Activated CD8-positive, alpha-beta memory T cell treated with anti-CD3 and anti-CD28 coated beads, Interleukin-2, amount 10 ng/mL, durations not matched to agents 7 days and 5 days (primary cell): ENCODE data around the gene CD300LB. TPM values are rescaled to one million over a fixed set of nuclear protein-coding genes. Genes with fewer than 3 reads are reported as not detected.

Experiments used
- ATAC-seq: fragments of 150-1000 bp; cut with Tn5 transposase; one replicate; pipeline ENCODE4 v1.10.0; 2021; ENCODE audit warnings: moderate library complexity
- CTCF ChIA-PET: fragments of 350-600 bp; sonication (Branson Sonifier 250); formaldehyde crosslinking; loops from one replicate; lab custom pipeline; 2021; ENCODE audit warnings: antibody characterized with exemption; lab: Charles Lee
- DNase-seq: peaks from one replicate; pipeline ENCODE4 v3.0.0-alpha.2; 2020
- H3K27ac Mint-ChIP-seq: one replicate; pipeline ENCODE4 v1.8.0; 2021; ENCODE audit warnings: mild to moderate bottlenecking, mixed read lengths
- H3K27me3 Mint-ChIP-seq: one replicate; pipeline ENCODE4 v1.8.0; 2021; ENCODE audit warnings: mixed read lengths
- H3K36me3 Mint-ChIP-seq: one replicate; pipeline ENCODE4 v1.8.0; 2021; ENCODE audit warnings: mild to moderate bottlenecking, mixed read lengths
- H3K4me1 Mint-ChIP-seq: one replicate; pipeline ENCODE4 v1.8.0; 2021; ENCODE audit warnings: mixed read lengths
- H3K4me3 Mint-ChIP-seq: one replicate; pipeline ENCODE4 v1.8.0; 2021; ENCODE audit warnings: mild to moderate bottlenecking, moderate library complexity, mixed read lengths
- H3K9me3 Mint-ChIP-seq: one replicate; pipeline ENCODE4 v1.8.0; 2022; ENCODE audit warnings: low read depth, mixed read lengths
- total RNA-seq, 2 experiments: library from RNA; stranded (reverse); gene quantifications; one replicate each; pipeline ENCODE4 v1.2.3, GENCODE V29; 2021

CD300LB gene
- total RNA-seq, 2 experiments from 2014 or later = not detected

GRCh38 chr17:74545843-74546230 lies 14.6 kb upstream of the CD300LB start, which contains the start of gene CD300C:
CD300C (minus strand) TSS chr17:74546115; CDS start chr17:74545782, 333 bp downstream.
- Mint-ChIP-seq H3K27ac (peak within 1 kb of the TSS; percentile 65), H3K36me3 (no peaks in the 10 kb centered on the region), H3K4me1 (peaks cover 40% of the 10 kb centered on the region), H3K9me3 (no peaks in the 10 kb centered on the region), H3K4me3 (no peak within 1 kb of the TSS), H3K27me3 (peaks cover 4% of the 10 kb centered on the region)
- ATAC-seq (peak; percentile 65), DNase-seq (peak; percentile 69)
- CTCF ChIA-PET = interaction anchor here (1.0 to 1.6 kb wide), 6 partner anchors 10 to 111 kb away, joined by 3 to 5 read pairs (median 3); partner anchors contain the start of gene CD300H

- DNase-seq = no peak
- Mint-ChIP-seq H3K4me3 (no peak overlapping the region), H3K4me1 (peaks cover 40% of the 10 kb centered on the region), H3K36me3 (no peaks in the 10 kb centered on the region), H3K9me3 (no peaks in the 10 kb centered on the region), H3K27me3 (peaks cover 6% of the 10 kb centered on the region), H3K27ac (peak overlapping the region; percentile 65)
- ATAC-seq = no peak
- CTCF ChIA-PET = interaction anchor here (1.0 to 1.6 kb wide), 6 partner anchors 9 to 112 kb away, joined by 3 to 5 read pairs (median 3); partner anchors contain the start of gene CD300H
Observed at GRCh38 chr17:74544991-74545842, 13.9 kb upstream of the CD300LB start.

GRCh38 chr17:74543891-74544760 lies 12.9 kb upstream of the CD300LB start:
- no peaks in the 10 kb centered on the region for H3K36me3 Mint-ChIP-seq
- peaks cover 9% of the 10 kb centered on the region for H3K27me3 Mint-ChIP-seq
- DNase-seq (no peak), ATAC-seq (no peak)
- H3K27ac Mint-ChIP-seq = no peak overlapping the region
- CTCF ChIA-PET = interaction anchor here (0.6 kb wide), 1 partner anchor 93 kb away, joined by 4 read pairs; no protein-coding TSS in a partner anchor
- H3K4me3 Mint-ChIP-seq = no peak overlapping the region
- peaks cover 40% of the 10 kb centered on the region for H3K4me1 Mint-ChIP-seq
- H3K9me3 Mint-ChIP-seq = no peaks in the 10 kb centered on the region

DNA sequence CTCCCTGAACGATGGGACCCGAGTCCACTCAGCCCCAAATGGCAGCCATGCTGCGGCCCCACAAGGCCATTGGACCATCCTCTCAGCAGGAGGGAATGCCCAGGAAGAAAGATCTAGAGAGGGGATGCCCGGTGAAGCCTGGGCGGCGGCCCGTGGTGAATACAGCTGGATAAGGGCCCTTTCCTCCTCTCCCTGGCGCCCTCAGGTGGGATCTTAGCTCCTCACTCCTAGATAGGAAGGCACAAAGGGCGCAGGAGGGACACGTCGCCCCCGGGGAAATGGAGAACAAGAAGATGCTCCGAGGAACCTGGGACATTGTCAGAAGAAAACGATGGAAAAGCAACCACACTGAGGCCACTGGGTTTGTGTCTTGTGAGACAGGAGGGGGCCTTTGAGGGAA lies 12.1 kb upstream of the CD300LB start:
- DNase-seq = no peak
- CTCF ChIA-PET = interaction anchor here (0.6 kb wide), 1 partner anchor 92 kb away, joined by 4 read pairs; no protein-coding TSS in a partner anchor
- ATAC-seq = no peak

DNA sequence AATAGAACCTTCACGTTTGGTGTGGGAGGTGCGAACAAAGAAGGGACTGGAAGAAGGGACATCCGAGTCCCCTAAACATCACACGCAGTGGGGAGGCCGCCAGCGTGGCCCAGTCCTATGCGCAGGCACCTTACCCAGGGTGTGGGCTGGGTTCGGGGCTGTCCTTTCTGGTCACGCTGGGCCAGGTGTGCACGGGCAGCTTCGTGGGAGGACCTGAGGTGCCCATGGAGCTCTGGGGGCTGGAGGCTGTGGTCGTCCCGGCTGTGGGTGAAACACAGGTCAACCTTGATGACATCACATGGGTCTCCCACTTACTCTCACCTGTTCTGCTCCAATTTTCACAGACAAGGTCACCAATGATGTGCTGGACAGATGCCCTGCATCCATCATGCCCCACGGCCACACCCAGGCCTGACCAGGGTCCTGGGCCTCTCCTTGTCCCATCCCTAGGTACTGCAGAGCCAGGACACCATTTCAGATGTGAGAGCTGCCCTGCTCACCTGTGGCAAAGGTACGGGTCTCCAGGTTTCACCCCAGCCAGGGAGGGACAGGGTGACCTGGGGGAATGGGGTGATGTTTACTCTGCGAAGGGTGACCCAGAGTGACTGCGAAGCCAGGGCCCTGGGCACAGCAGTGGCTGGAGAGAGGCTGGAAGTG lies 11.6 kb upstream of the CD300LB start:
- no peak for DNase-seq
- Mint-ChIP-seq H3K4me3 (no peak overlapping the region), H3K4me1 (peaks cover 33% of the 10 kb centered on the region), H3K27ac (no peak overlapping the region), H3K36me3 (no peaks in the 10 kb centered on the region), H3K27me3 (peaks cover 8% of the 10 kb centered on the region), H3K9me3 (no peaks in the 10 kb centered on the region)
- CTCF ChIA-PET = interaction anchor here (0.6 kb wide), 1 partner anchor 92 kb away, joined by 4 read pairs; no protein-coding TSS in a partner anchor
- ATAC-seq = no peak

More for the DNA sequence above, 12.1 kb upstream of the CD300LB start:
- no peaks in the 10 kb centered on the region for H3K9me3 Mint-ChIP-seq
- H3K27ac Mint-ChIP-seq = no peak overlapping the region
- peaks cover 8% of the 10 kb centered on the region for H3K27me3 Mint-ChIP-seq
- H3K4me3 Mint-ChIP-seq = no peak overlapping the region
- H3K4me1 Mint-ChIP-seq = peaks cover 39% of the 10 kb centered on the region
- H3K36me3 Mint-ChIP-seq = no peaks in the 10 kb centered on the region

DNA sequence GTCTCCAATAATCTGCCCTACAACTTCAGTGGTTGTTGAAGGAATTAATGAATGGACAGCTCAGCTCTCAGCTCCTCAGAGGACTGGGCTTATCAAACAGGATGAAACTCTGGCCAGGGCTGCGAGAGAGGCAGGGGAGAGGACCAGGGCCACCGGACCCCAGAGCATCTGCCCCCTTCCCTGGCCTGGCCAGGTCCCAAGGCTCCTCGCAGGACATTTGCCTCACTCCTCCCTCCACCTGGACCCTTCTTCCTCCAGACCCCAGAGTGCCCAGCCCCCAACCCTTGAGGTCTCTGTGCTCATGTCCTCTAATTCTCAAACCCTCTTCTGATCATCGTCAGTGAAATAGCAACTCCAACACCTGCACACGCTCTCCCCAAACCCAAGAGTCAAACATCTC lies 10.9 kb upstream of the CD300LB start:
- Mint-ChIP-seq H3K4me1 (peaks cover 26% of the 10 kb centered on the region), H3K9me3 (no peaks in the 10 kb centered on the region), H3K27me3 (peaks cover 10% of the 10 kb centered on the region), H3K36me3 (no peaks in the 10 kb centered on the region), H3K4me3 (no peak overlapping the region), H3K27ac (no peak overlapping the region)
- DNase-seq (no peak), ATAC-seq (no peak)
- CTCF ChIA-PET = no interaction called here

DNA sequence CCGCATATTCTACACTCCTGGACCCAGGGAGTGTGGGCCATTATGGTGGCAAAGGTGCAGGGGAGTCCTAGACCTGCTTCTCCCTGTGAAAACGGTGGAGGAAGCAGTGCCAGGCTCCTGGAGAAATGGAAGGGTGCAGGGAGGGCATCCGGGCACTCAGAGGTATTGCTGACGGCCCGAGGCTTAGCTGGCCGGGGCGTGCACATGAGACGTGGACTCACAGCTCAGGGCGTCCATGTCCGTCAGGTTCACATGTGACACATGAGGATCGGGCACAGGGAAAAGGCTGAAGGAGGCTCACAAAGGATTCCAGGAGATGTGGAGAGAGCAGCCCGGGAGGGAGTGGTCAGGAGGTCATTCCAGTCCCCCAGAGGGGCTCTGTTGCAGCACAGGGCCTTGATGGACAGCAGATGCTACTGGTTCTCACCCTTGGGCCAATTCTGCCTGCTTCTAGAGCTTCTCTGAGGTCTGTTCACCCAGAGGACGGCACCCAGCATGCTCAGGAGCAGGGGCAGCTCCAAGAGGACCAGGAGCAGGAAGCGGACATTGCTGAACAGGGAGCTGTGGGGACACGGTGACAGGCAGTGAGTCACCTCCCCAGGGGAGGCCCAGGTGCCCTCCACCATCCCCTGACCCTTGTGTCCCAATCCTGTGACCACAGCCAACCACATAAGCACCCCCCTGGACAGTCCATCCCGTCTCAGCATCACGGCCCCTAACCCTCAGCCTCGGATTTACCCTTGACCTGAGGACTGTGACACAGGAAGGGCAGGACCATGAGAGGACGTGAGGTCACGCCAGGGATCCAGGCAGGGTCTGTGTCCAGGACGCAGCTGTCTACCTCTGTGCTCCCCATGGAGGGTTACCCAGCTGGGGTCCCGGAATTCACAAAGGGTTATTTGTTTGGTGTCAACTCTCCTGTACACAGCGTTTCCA lies 10.2 kb upstream of the CD300LB start:
- peaks cover 19% of the 10 kb centered on the region for H3K4me1 Mint-ChIP-seq
- CTCF ChIA-PET = no interaction called here
- no peak overlapping the region for H3K27ac Mint-ChIP-seq
- H3K4me3 Mint-ChIP-seq = no peak overlapping the region
- no peaks in the 10 kb centered on the region for H3K9me3 Mint-ChIP-seq
- H3K36me3 Mint-ChIP-seq = no peaks in the 10 kb centered on the region
- no peak for DNase-seq
- peaks cover 17% of the 10 kb centered on the region for H3K27me3 Mint-ChIP-seq
- ATAC-seq = no peak

GRCh38 chr17:74539281-74539820 lies 8.1 kb upstream of the CD300LB start:
- no peaks in the 10 kb centered on the region for H3K36me3 Mint-ChIP-seq
- ATAC-seq (no peak), DNase-seq (no peak)
- CTCF ChIA-PET = no interaction called here
- H3K9me3 Mint-ChIP-seq = no peaks in the 10 kb centered on the region
- H3K4me1 Mint-ChIP-seq = peaks cover 2% of the 10 kb centered on the region
- no peak overlapping the region for H3K27ac Mint-ChIP-seq
- H3K27me3 Mint-ChIP-seq = peaks cover 28% of the 10 kb centered on the region
- H3K4me3 Mint-ChIP-seq = no peak overlapping the region

DNA sequence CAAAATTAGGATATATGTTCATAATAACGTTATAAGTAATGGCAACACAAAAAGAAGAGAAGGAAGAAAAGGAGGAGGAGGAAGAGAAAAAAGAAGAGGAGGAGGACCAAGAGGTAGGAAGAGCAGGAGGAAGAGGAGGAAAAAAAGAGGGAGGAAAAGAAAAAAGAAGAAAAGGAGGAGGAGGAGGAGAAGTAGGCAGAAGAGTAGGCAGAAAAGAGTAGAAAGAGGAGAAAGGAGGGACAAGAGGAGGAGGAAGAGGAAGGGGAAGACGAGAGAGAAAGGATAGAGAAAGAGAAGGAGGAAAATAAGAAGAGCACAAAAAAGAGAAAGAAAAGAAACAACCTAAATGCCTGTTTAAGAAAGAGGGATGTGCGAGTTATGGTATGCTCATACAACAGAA lies 5.6 kb upstream of the CD300LB start:
- no peak for DNase-seq
- Mint-ChIP-seq H3K9me3 (no peaks in the 10 kb centered on the region), H3K27ac (no peak overlapping the region), H3K36me3 (no peaks in the 10 kb centered on the region), H3K4me1 (peaks cover 3% of the 10 kb centered on the region), H3K27me3 (peaks cover 50% of the 10 kb centered on the region), H3K4me3 (no peak overlapping the region)
- no peak for ATAC-seq
- CTCF ChIA-PET = interaction anchor here (0.6 to 2.0 kb wide), 2 partner anchors 38 to 66 kb away, joined by 3 to 5 read pairs; no protein-coding TSS in a partner anchor

GRCh38 chr17:74532115-74532514 lies 840 bp upstream of the CD300LB start:
- DNase-seq (peak; percentile 35), ATAC-seq (no peak)
- no peaks in the 10 kb centered on the region for H3K36me3 Mint-ChIP-seq
- peaks cover 3% of the 10 kb centered on the region for H3K4me1 Mint-ChIP-seq
- no peaks in the 10 kb centered on the region for H3K9me3 Mint-ChIP-seq
- no peak overlapping the region for H3K4me3 Mint-ChIP-seq
- H3K27me3 Mint-ChIP-seq = peaks cover 57% of the 10 kb centered on the region
- CTCF ChIA-PET = interaction anchor here (0.6 to 3.0 kb wide), 7 partner anchors 14 to 226 kb away, joined by 3 to 27 read pairs (median 5); partner anchors contain the start of genes CD300C and GPR142
- H3K27ac Mint-ChIP-seq = no peak overlapping the region

- Mint-ChIP-seq H3K27me3 (peaks cover 47% of the 10 kb centered on the region), H3K4me1 (peaks cover 3% of the 10 kb centered on the region), H3K9me3 (no peaks in the 10 kb centered on the region), H3K36me3 (no peaks in the 10 kb centered on the region), H3K27ac (no peak overlapping the region), H3K4me3 (no peak overlapping the region)
- ATAC-seq (no peak), DNase-seq (no peak)
- CTCF ChIA-PET = interaction anchor here (1.9 to 2.2 kb wide), 2 partner anchors 73 to 163 kb away, joined by 4 to 7 read pairs; partner anchors contain the start of gene GPR142
Observed at GRCh38 chr17:74530831-74531150, 484 bp downstream of the CD300LB start.
